ENCODE measurements around the gene ABLIM3. TPM values are rescaled to one million over a fixed set of nuclear protein-coding genes. Genes with fewer than 3 reads are reported as not detected.
A peak's percentile ranks its signal among the peaks of the same experiment; 100 is the strongest.

Gene ABLIM3
- total and polyA plus RNA-seq, 2 of the 13 experiments (the other 11 are each of a cell fraction or from before 2014, with no cell fraction given), result 0.53 to 6.3 TPM

DNA sequence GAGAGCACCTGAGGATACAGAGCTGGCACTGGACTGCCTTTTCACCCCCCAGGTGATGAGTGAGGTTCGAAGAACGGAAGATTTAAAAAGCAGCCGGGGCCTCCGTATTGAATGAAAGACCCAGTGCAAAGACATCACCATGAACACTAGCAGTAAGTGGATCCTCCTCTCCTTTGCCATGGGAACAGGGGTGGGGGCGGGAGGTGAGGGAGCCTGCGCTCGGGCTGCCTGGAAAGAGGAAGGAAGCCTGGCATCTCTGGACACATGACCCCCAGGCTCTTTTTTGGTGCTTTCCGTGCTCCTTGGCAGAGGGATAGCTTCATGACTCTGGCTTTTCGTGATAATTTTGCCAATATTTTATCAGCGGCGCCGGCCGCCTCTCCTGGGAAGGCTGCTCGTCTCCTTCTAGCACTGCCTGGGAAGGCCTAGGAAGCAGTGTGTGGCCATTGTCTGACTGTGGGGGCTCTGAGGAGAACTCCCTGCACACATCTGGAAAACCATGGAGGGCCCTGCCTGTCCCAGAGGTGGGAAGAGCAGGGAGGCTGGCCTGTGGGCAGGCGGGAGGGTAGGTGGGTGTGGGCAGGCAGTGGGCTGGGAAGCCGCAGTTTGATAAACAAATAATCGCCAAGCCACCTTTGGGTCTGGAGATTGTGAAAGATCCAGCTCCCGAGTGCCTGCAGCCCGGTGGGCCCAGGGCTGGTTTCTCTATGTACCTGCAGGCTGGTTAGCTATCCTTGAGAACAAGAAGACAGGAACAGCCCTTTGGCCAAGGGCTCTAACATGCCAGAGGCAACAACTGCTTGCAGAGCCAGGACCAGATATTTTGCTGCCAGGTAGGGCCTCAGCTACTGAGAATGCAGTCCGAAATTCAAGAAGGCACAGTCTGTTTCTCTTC, 911 bp downstream of the ABLIM3 start (continued):
- TF ChIP-seq SAP130 (CRISPR knock-in tag; IDR thresholded peaks at IDR 0.05; ENCODE audit: low read depth), result 0 out of 2 replicates have a peak, but pooled peaks have one; percentile 8
- TF ChIP-seq, protein P1, sequence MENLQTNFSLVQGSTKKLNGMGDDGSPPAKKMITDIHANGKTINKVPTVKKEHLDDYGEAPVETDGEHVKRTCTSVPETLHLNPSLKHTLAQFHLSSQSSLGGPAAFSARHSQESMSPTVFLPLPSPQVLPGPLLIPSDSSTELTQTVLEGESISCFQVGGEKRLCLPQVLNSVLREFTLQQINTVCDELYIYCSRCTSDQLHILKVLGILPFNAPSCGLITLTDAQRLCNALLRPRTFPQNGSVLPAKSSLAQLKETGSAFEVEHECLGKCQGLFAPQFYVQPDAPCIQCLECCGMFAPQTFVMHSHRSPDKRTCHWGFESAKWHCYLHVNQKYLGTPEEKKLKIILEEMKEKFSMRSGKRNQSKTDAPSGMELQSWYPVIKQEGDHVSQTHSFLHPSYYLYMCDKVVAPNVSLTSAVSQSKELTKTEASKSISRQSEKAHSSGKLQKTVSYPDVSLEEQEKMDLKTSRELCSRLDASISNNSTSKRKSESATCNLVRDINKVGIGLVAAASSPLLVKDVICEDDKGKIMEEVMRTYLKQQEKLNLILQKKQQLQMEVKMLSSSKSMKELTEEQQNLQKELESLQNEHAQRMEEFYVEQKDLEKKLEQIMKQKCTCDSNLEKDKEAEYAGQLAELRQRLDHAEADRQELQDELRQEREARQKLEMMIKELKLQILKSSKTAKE (CRISPR knock-in tag; IDR thresholded peaks at IDR 0.05; ENCODE audit: borderline replicate concordance), result no peak
- 0 out of 2 replicates have a peak, but pooled peaks have one; percentile 39 for TF ChIP-seq NRL (CRISPR knock-in tag; IDR thresholded peaks at IDR 0.05; ENCODE audit: borderline replicate concordance)
- no peak for TF ChIP-seq KDM5B (CRISPR knock-in tag; IDR thresholded peaks at IDR 0.05; ENCODE audit: borderline replicate concordance)
- TF ChIP-seq TBX2 (CRISPR knock-in tag; IDR thresholded peaks at IDR 0.05; ENCODE audit: borderline replicate concordance), result peak; percentile 30; the same call in 1 of the 2 replicates
- TF ChIP-seq JDP2 (CRISPR knock-in tag; IDR thresholded peaks at IDR 0.05; ENCODE audit: borderline replicate concordance), result no peak
- peak; percentile 19; the same call in 1 of the 2 replicates for TF ChIP-seq ZFX (CRISPR knock-in tag; IDR thresholded peaks at IDR 0.05; ENCODE audit: low read depth)
- TF ChIP-seq, protein P2, sequence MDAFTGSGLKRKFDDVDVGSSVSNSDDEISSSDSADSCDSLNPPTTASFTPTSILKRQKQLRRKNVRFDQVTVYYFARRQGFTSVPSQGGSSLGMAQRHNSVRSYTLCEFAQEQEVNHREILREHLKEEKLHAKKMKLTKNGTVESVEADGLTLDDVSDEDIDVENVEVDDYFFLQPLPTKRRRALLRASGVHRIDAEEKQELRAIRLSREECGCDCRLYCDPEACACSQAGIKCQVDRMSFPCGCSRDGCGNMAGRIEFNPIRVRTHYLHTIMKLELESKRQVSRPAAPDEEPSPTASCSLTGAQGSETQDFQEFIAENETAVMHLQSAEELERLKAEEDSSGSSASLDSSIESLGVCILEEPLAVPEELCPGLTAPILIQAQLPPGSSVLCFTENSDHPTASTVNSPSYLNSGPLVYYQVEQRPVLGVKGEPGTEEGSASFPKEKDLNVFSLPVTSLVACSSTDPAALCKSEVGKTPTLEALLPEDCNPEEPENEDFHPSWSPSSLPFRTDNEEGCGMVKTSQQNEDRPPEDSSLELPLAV (CRISPR knock-in tag; conservative IDR thresholded peaks at IDR 0.05; ENCODE audit: low read depth), result no peak
- no peak; the same call in 1 of the 2 replicates for TF ChIP-seq ZFY (CRISPR knock-in tag; IDR thresholded peaks at IDR 0.05)
- TF ChIP-seq, protein P3, sequence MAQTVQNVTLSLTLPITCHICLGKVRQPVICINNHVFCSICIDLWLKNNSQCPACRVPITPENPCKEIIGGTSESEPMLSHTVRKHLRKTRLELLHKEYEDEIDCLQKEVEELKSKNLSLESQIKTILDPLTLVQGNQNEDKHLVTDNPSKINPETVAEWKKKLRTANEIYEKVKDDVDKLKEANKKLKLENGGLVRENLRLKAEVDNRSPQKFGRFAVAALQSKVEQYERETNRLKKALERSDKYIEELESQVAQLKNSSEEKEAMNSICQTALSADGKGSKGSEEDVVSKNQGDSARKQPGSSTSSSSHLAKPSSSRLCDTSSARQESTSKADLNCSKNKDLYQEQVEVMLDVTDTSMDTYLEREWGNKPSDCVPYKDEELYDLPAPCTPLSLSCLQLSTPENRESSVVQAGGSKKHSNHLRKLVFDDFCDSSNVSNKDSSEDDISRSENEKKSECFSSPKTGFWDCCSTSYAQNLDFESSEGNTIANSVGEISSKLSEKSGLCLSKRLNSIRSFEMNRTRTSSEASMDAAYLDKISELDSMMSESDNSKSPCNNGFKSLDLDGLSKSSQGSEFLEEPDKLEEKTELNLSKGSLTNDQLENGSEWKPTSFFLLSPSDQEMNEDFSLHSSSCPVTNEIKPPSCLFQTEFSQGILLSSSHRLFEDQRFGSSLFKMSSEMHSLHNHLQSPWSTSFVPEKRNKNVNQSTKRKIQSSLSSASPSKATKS (CRISPR knock-in tag; IDR thresholded peaks at IDR 0.05), result 0 out of 2 replicates have a peak, but pooled peaks have one; percentile 72
- TF ChIP-seq, protein P4, sequence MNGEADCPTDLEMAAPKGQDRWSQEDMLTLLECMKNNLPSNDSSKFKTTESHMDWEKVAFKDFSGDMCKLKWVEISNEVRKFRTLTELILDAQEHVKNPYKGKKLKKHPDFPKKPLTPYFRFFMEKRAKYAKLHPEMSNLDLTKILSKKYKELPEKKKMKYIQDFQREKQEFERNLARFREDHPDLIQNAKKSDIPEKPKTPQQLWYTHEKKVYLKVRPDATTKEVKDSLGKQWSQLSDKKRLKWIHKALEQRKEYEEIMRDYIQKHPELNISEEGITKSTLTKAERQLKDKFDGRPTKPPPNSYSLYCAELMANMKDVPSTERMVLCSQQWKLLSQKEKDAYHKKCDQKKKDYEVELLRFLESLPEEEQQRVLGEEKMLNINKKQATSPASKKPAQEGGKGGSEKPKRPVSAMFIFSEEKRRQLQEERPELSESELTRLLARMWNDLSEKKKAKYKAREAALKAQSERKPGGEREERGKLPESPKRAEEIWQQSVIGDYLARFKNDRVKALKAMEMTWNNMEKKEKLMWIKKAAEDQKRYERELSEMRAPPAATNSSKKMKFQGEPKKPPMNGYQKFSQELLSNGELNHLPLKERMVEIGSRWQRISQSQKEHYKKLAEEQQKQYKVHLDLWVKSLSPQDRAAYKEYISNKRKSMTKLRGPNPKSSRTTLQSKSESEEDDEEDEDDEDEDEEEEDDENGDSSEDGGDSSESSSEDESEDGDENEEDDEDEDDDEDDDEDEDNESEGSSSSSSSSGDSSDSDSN (CRISPR knock-in tag; IDR thresholded peaks at IDR 0.05), result 0 out of 2 replicates have a peak, but pooled peaks have one; percentile 11
- no peak for TF ChIP-seq LCORL (IDR thresholded peaks at IDR 0.05)
- peak; percentile 5; the same call in 1 of the 2 replicates for TF ChIP-seq LCORL (CRISPR knock-in tag; IDR thresholded peaks at IDR 0.05)
- TF ChIP-seq, protein P5, sequence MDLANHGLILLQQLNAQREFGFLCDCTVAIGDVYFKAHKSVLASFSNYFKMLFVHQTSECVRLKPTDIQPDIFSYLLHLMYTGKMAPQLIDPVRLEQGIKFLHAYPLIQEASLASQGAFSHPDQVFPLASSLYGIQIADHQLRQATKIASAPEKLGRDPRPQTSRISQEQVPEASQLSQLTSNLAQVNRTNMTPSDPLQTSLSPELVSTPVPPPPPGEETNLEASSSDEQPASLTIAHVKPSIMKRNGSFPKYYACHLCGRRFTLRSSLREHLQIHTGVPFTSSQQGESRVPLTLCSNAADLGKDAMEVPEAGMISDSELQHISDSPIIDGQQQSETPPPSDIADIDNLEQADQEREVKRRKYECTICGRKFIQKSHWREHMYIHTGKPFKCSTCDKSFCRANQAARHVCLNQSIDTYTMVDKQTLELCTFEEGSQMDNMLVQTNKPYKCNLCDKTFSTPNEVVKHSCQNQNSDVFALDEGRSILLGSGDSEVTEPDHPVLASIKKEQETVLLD (CRISPR knock-in tag; IDR thresholded peaks at IDR 0.05; ENCODE audit: low read depth), result 0 out of 2 replicates have a peak, but pooled peaks have one; percentile 15
